Measurements from ENCODE around the gene NUDT4B.
"Not testable (repeated sequence)": the region's sequence is repeated elsewhere in the genome, so short reads cannot be mapped to it uniquely, and the experiment has no call there.

GRCh38 chr1:148775263-148775662 lies 26.7 kb downstream of the NUDT4B start:
- TF ChIP-seq CTCF (optimal IDR thresholded peaks at IDR 0.05 in 1 of 3, IDR thresholded peaks at IDR 0.05 in 1 of 3, conservative IDR thresholded peaks at IDR 0.05 in 1 of 3; ENCODE audit: extremely low read depth in 1 of 3, insufficient read depth in 2 of 3, low read length in 3 of 3); EZH2 (IDR thresholded peaks at IDR 0.05; ENCODE audit: low read length): not testable (repeated sequence)
